HEK293 (cell line): ENCODE results near the gene DUSP22.

ENCODE experiments used
- CTCF ChIA-PET: fragments of 350-600 bp; formaldehyde crosslinking; extraction: SDS; loops from one replicate; lab custom pipeline; 2021; ENCODE audit warnings: antibody characterized with exemption; lab: Yijun Ruan, JAX
- POLR2A ChIA-PET: fragments of 300-600 bp; formaldehyde crosslinking; extraction: SDS; loops from one replicate; lab custom pipeline; 2020; ENCODE audit warnings: antibody characterized with exemption, inconsistent platforms; lab: Yijun Ruan, JAX
- H3K27ac ChIP-seq: fragments of 200-500 bp; sonication (Bioruptor generic); 2 replicates; pipeline ENCODE4 v1.5.1; 2014; ENCODE audit warnings: low read depth, low read length, control low read depth, inconsistent platforms; ENCODE audit errors: extremely low read depth
- H3K36me3 ChIP-seq, 2 experiments: fragments of 200-500 bp in 1 of 2; sonication (Bioruptor generic) in 1 of 2; 1 replicate in 1 of 2; 2 replicates in 1 of 2; pipeline ENCODE4 v1.5.1; 2014 to 2017; ENCODE audit warnings: inconsistent platforms in 2 of 2, low read length in 2 of 2; ENCODE audit not compliant: control insufficient read depth in 2 of 2, insufficient read depth in 1 of 2
- H3K4me1 ChIP-seq: fragments of 200-500 bp; sonication (Bioruptor generic); 2 replicates; pipeline ENCODE4 v1.5.1; 2014; ENCODE audit warnings: mild to moderate bottlenecking, low read length, inconsistent platforms; ENCODE audit not compliant: control insufficient read depth, insufficient read depth
- H3K4me3 ChIP-seq: 2 replicates; pipeline ENCODE4 v1.5.1; 2011; ENCODE audit warnings: low read depth, mild to moderate bottlenecking, control low read depth, low read length, moderate library complexity
- H3K9me3 ChIP-seq: fragments of 200-500 bp; sonication (Bioruptor generic); 2 replicates; pipeline ENCODE4 v1.5.1; 2014; ENCODE audit warnings: low read depth, low read length, inconsistent platforms; ENCODE audit not compliant: control insufficient read depth, insufficient read depth
- KLF10 ChIP-seq: fragments of 450-650 bp; IDR thresholded peaks from 2 replicates; pipeline ENCODE4 v1.5.1; 2018; ENCODE audit warnings: missing biosample characterization, mild to moderate bottlenecking, missing genetic modification characterization
- MZF1 ChIP-seq: fragments of 450-650 bp; formaldehyde crosslinking; IDR thresholded peaks from 2 replicates; pipeline ENCODE4 v1.5.1; 2017; ENCODE audit warnings: missing biosample characterization, missing genetic modification characterization, borderline replicate concordance
- RBAK ChIP-seq: fragments of 450-650 bp; formaldehyde crosslinking; IDR thresholded peaks from 2 replicates; pipeline ENCODE4 v1.5.1; 2016; ENCODE audit warnings: missing biosample characterization, missing genetic modification characterization
- WT1 ChIP-seq: fragments of 450-650 bp; formaldehyde crosslinking; IDR thresholded peaks from 2 replicates; pipeline ENCODE4 v1.5.1; 2016; ENCODE audit warnings: missing biosample characterization, missing genetic modification characterization
- ZBTB8A ChIP-seq: fragments of 450-650 bp; formaldehyde crosslinking; IDR thresholded peaks from 2 replicates; pipeline ENCODE4 v1.5.1; 2016; ENCODE audit warnings: missing biosample characterization, missing genetic modification characterization
- ZFP69B ChIP-seq: fragments of 450-650 bp; formaldehyde crosslinking; IDR thresholded peaks from 2 replicates; pipeline ENCODE4 v1.5.1; 2016; ENCODE audit warnings: missing biosample characterization, missing genetic modification characterization
- ZNF138 ChIP-seq: fragments of 450-650 bp; formaldehyde crosslinking; IDR thresholded peaks from 2 replicates; pipeline ENCODE4 v1.5.1; 2016; ENCODE audit warnings: missing biosample characterization, missing genetic modification characterization, borderline replicate concordance
- ZNF175 ChIP-seq: fragments of 450-650 bp; formaldehyde crosslinking; IDR thresholded peaks from 2 replicates; pipeline ENCODE4 v1.5.1; 2016; ENCODE audit warnings: missing biosample characterization, missing genetic modification characterization
- ZNF184 ChIP-seq: fragments of 450-650 bp; IDR thresholded peaks from 2 replicates; pipeline ENCODE4 v1.5.1; 2018; ENCODE audit warnings: missing biosample characterization, mild to moderate bottlenecking, missing genetic modification characterization
- ZNF239 ChIP-seq: fragments of 450-650 bp; formaldehyde crosslinking; IDR thresholded peaks from 2 replicates; pipeline ENCODE4 v1.5.1; 2016; ENCODE audit warnings: missing biosample characterization, missing genetic modification characterization
- ZNF266 ChIP-seq: fragments of 450-650 bp; formaldehyde crosslinking; IDR thresholded peaks from 2 replicates; pipeline ENCODE4 v1.5.1; 2016; ENCODE audit warnings: missing biosample characterization, missing genetic modification characterization, low read depth
- ZNF354C ChIP-seq: fragments of 450-650 bp; formaldehyde crosslinking; IDR thresholded peaks from 2 replicates; pipeline ENCODE4 v1.5.1; 2016; ENCODE audit warnings: missing biosample characterization, missing genetic modification characterization, low read depth, borderline replicate concordance
- ZNF366 ChIP-seq: fragments of 450-650 bp; formaldehyde crosslinking; conservative IDR thresholded peaks from 2 replicates; pipeline ENCODE4 v1.5.1; 2016; ENCODE audit warnings: missing biosample characterization, missing genetic modification characterization
- ZNF423 ChIP-seq: fragments of 450-650 bp; formaldehyde crosslinking; IDR thresholded peaks from 2 replicates; pipeline ENCODE4 v1.5.1; 2016; ENCODE audit warnings: missing biosample characterization, missing genetic modification characterization
- ZNF473 ChIP-seq: fragments of 450-650 bp; formaldehyde crosslinking; IDR thresholded peaks from 2 replicates; pipeline ENCODE4 v1.5.1; 2017; ENCODE audit warnings: missing biosample characterization, missing genetic modification characterization
- ZNF571 ChIP-seq: fragments of 450-650 bp; formaldehyde crosslinking; IDR thresholded peaks from 2 replicates; pipeline ENCODE4 v1.5.0; 2017; ENCODE audit warnings: missing biosample characterization, missing genetic modification characterization
- ZNF704 ChIP-seq: fragments of 450-650 bp; formaldehyde crosslinking; IDR thresholded peaks from 2 replicates; pipeline ENCODE4 v1.5.1; 2016; ENCODE audit warnings: missing biosample characterization, missing genetic modification characterization
- ZSCAN16 ChIP-seq: fragments of 450-650 bp; formaldehyde crosslinking; IDR thresholded peaks from 2 replicates; pipeline ENCODE4 v1.5.1; 2016; ENCODE audit warnings: missing biosample characterization, missing genetic modification characterization
- TF ChIP-seq, protein P1 (sequence below): fragments of 450-650 bp; formaldehyde crosslinking; IDR thresholded peaks from 2 replicates; pipeline ENCODE4 v1.5.1; 2016; ENCODE audit warnings: missing biosample characterization, missing genetic modification characterization

DUSP22 gene

DNA sequence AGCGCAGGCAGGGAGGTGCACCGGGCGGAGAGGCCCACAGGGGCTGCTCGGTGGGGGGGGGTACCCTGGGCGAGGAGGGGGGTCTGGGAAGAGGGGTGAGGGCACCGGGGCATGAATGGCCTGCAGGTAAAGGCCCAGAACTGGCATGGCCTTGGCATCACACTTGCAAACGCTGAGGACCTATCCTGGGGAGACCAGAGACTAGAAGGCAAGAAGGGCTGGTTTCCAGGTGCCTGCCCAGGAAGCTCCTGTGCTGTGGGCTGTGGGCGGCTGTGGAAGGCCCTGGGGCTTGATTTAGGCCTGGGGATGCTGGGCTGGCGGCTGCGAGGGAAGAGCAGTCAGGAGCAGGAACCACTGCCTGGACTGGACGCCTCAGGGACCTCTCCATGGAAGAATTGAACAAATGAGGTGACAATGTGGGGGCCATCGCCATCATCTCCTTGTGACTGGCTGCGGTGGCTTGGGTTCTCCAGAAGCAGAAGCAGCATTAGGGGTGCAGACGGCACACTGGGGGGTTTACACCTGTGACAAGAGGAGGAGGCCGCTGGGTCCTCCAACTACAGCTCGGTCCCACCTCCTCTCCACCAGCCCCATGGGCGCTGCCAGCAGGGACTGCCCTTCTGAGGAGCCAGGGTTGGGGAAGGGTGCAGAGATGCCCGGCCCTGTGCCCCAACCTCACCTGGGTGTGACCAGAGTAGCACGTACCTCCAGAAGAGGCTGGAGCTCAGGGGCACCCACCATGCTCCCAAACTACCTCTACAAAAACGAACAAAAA, 67.2 kb downstream of the DUSP22 start:
- TF ChIP-seq KLF10 (tag by site-specific recombination) (no peak), ZFP69B (tag by site-specific recombination) (no peak), ZNF354C (tag by site-specific recombination) (no peak)
- Histone ChIP-seq H3K36me3 (no peaks in the 10 kb centered on the region), H3K9me3 (no peaks in the 10 kb centered on the region), H3K27ac (no peak overlapping the region), H3K4me1 (0 out of 2 replicates have a peak, but pooled peaks cover 3% of the 10 kb centered on the region), H3K4me3 (no peak overlapping the region)
- POLR2A ChIA-PET = no interaction called here
- CTCF ChIA-PET = interaction anchor here (0.8 to 4.9 kb wide), 2 partner anchors 8 to 9 kb away, joined by 3 to 23 read pairs; no protein-coding TSS in a partner anchor

GRCh38 chr6:360349-360748, 68.1 kb downstream of the DUSP22 start:
- CTCF ChIA-PET = interaction anchor here (0.8 to 4.9 kb wide), 3 partner anchors 9 to 172 kb away, joined by 3 to 23 read pairs (median 5); no protein-coding TSS in a partner anchor
- no peak for TF ChIP-seq ZBTB8A (tag by site-specific recombination)
- TF ChIP-seq ZNF704 (tag by site-specific recombination) = no peak
- no peak for TF ChIP-seq ZNF423 (tag by site-specific recombination)
- TF ChIP-seq ZNF366 (tag by site-specific recombination) = no peak
- no peak for TF ChIP-seq RBAK (tag by site-specific recombination)
- TF ChIP-seq, protein P1, sequence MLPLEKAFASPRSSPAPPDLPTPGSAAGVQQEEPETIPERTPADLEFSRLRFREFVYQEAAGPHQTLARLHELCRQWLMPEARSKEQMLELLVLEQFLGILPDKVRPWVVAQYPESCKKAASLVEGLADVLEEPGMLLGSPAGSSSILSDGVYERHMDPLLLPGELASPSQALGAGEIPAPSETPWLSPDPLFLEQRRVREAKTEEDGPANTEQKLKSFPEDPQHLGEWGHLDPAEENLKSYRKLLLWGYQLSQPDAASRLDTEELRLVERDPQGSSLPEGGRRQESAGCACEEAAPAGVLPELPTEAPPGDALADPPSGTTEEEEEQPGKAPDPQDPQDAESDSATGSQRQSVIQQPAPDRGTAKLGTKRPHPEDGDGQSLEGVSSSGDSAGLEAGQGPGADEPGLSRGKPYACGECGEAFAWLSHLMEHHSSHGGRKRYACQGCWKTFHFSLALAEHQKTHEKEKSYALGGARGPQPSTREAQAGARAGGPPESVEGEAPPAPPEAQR (tag by site-specific recombination) = no peak
- TF ChIP-seq ZNF184 (tag by site-specific recombination) = no peak
- no peak for TF ChIP-seq ZNF571 (tag by site-specific recombination)
- no peak for TF ChIP-seq ZNF473 (tag by site-specific recombination)
- no peak for TF ChIP-seq ZNF175 (tag by site-specific recombination)
- TF ChIP-seq ZNF138 (tag by site-specific recombination) = no peak
- TF ChIP-seq WT1 (tag by site-specific recombination) = no peak
- TF ChIP-seq ZNF266 = no peak
- TF ChIP-seq ZNF239 (tag by site-specific recombination) = no peak
- TF ChIP-seq, all 188 proteins: peak for 0
- Histone ChIP-seq H3K4me1 (0 out of 2 replicates have a peak, but pooled peaks cover 3% of the 10 kb centered on the region), H3K9me3 (no peaks in the 10 kb centered on the region), H3K36me3 (no peaks in the 10 kb centered on the region), H3K4me3 (no peak overlapping the region), H3K27ac (no peak overlapping the region)
- POLR2A ChIA-PET = interaction anchor here (0.6 kb wide), 1 partner anchor 97 kb away, joined by 3 read pairs; no protein-coding TSS in a partner anchor

GRCh38 chr6:360764-361373, 68.6 kb downstream of the DUSP22 start:
- Histone ChIP-seq H3K4me3 (no peak overlapping the region), H3K27ac (no peak overlapping the region), H3K4me1 (no peaks in the 10 kb centered on the region), H3K9me3 (no peaks in the 10 kb centered on the region), H3K36me3 (no peaks in the 10 kb centered on the region)
- TF ChIP-seq ZBTB8A (tag by site-specific recombination) = no peak
- no peak for TF ChIP-seq MZF1 (tag by site-specific recombination)
- peak; percentile 79 for TF ChIP-seq ZSCAN16 (tag by site-specific recombination)
- POLR2A ChIA-PET = interaction anchor here (0.6 kb wide), 1 partner anchor 97 kb away, joined by 3 read pairs; no protein-coding TSS in a partner anchor
- CTCF ChIA-PET = interaction anchor here (1.2 to 4.9 kb wide), 3 partner anchors 9 to 172 kb away, joined by 4 to 23 read pairs (median 5); no protein-coding TSS in a partner anchor
